GM23338 (cell line): ENCODE measurements around the gene SIX5. TPM values are rescaled to one million over a fixed set of nuclear protein-coding genes. Genes with fewer than 3 reads are reported as not detected.
A peak's percentile ranks its signal among the peaks of the same experiment; 100 is the strongest.

ENCODE experiments used
- ATAC-seq: fragments of 200-7000 bp; cut with Tn5 transposase; 3 replicates; pipeline ENCODE4 v1.9.1; 2020
- DNase-seq: peaks from one replicate; pipeline ENCODE4 v3.0.0-alpha.2; 2015; ENCODE audit warnings: low spot score
- H2AFZ ChIP-seq: fragments of 200-600 bp; sonication (generic); 2 replicates; pipeline ENCODE4 v1.8.0; 2016; ENCODE audit warnings: antibody characterized with exemption, mild to moderate bottlenecking, moderate library complexity
- H3F3A ChIP-seq: fragments of 200-600 bp; sonication (generic); replicated peaks from 2 replicates; pipeline ENCODE4 v1.8.0; 2017; ENCODE audit warnings: antibody characterized with exemption, mixed run types, low read depth
- H3K27ac ChIP-seq: fragments of 200-600 bp; sonication (generic); 2 replicates; pipeline ENCODE4 v1.6.1; 2016; ENCODE audit warnings: low read depth
- H3K27me3 ChIP-seq: fragments of 200-600 bp; sonication (generic); 2 replicates; pipeline ENCODE4 v1.8.0; 2016; ENCODE audit warnings: mild to moderate bottlenecking, mixed run types, moderate library complexity; ENCODE audit not compliant: insufficient read depth
- H3K36me3 ChIP-seq: fragments of 200-600 bp; sonication (generic); 2 replicates; pipeline ENCODE4 v1.8.0; 2016; ENCODE audit warnings: mild to moderate bottlenecking; ENCODE audit not compliant: insufficient read depth
- H3K4me1 ChIP-seq: fragments of 200-600 bp; sonication (generic); 2 replicates; pipeline ENCODE4 v1.8.0; 2016; ENCODE audit warnings: mild to moderate bottlenecking, moderate library complexity; ENCODE audit not compliant: insufficient read depth
- H3K4me2 ChIP-seq: fragments of 200-600 bp; sonication (generic); 2 replicates; pipeline ENCODE4 v1.7.1; 2017; ENCODE audit warnings: mixed run types
- H3K4me3 ChIP-seq: fragments of 200-600 bp; sonication (generic); 2 replicates; pipeline ENCODE4 v1.6.1; 2016; ENCODE audit warnings: mixed run types
- H3K79me2 ChIP-seq: fragments of 200-600 bp; sonication (generic); replicated peaks from 2 replicates; pipeline ENCODE4 v1.8.0; 2017; ENCODE audit warnings: mild to moderate bottlenecking; ENCODE audit not compliant: insufficient read depth
- H3K9me2 ChIP-seq: fragments of 200-600 bp; sonication (generic); 2 replicates; pipeline ENCODE4 v1.8.0; 2017; ENCODE audit not compliant: insufficient read depth
- H4K20me1 ChIP-seq: fragments of 200-600 bp; sonication (generic); replicated peaks from 2 replicates; pipeline ENCODE4 v1.8.0; 2017; ENCODE audit warnings: mild to moderate bottlenecking; ENCODE audit not compliant: insufficient read depth
- H3K27ac Mint-ChIP-seq: 2 replicates; pipeline ENCODE4 v1.8.0; 2020; ENCODE audit warnings: inconsistent platforms, mild to moderate bottlenecking, moderate library complexity, mixed read lengths
- H3K27me3 Mint-ChIP-seq: 3 replicates; pipeline ENCODE4 v1.8.0; 2022; ENCODE audit warnings: low read depth, mild to moderate bottlenecking, moderate library complexity, mixed read lengths, inconsistent platforms; ENCODE audit not compliant: insufficient read depth, poor library complexity
- H3K36me3 Mint-ChIP-seq: 3 replicates; pipeline ENCODE4 v1.8.0; 2021; ENCODE audit warnings: low read depth, mild to moderate bottlenecking, inconsistent platforms, moderate library complexity, mixed read lengths
- H3K4me1 Mint-ChIP-seq: 3 replicates; pipeline ENCODE4 v1.8.0; 2020; ENCODE audit warnings: mild to moderate bottlenecking, inconsistent platforms, mixed read lengths
- H3K4me3 Mint-ChIP-seq: 3 replicates; pipeline ENCODE4 v1.8.0; 2021; ENCODE audit warnings: moderate library complexity, mild to moderate bottlenecking, inconsistent platforms, mixed read lengths
- H3K9me3 Mint-ChIP-seq: 3 replicates; pipeline ENCODE4 v1.8.0; 2020; ENCODE audit warnings: moderate library complexity, mild to moderate bottlenecking, inconsistent platforms, mixed read lengths
- CREB1 ChIP-seq: fragments of 250-450 bp; sonication (Bioruptor Pico); IDR thresholded peaks from 2 replicates; pipeline ENCODE4 v1.5.0; 2020; ENCODE audit warnings: low read depth, mild to moderate bottlenecking, moderate library complexity
- EZH2phosphoT487 ChIP-seq: fragments of 200-600 bp; sonication (generic); IDR thresholded peaks from one replicate; pipeline ENCODE4 v1.8.1; 2018; ENCODE audit warnings: antibody characterized with exemption; ENCODE audit not compliant: unreplicated experiment
- POLR2AphosphoS5 ChIP-seq: IDR thresholded peaks from 2 replicates; pipeline ENCODE4 v1.6.1; 2016; ENCODE audit warnings: antibody characterized with exemption, low read depth
- STAT1 ChIP-seq: IDR thresholded peaks from one replicate; pipeline ENCODE4 v1.6.1; 2016; ENCODE audit warnings: antibody characterized with exemption; ENCODE audit not compliant: unreplicated experiment
- ZNF114 ChIP-seq: fragments of 250-450 bp; sonication (Bioruptor Pico); IDR thresholded peaks from 2 replicates; pipeline ENCODE4 v1.5.0; 2020; ENCODE audit warnings: mild to moderate bottlenecking, moderate library complexity
- ZNF331 ChIP-seq: fragments of 250-450 bp; sonication (Bioruptor Pico); IDR thresholded peaks from 2 replicates; pipeline ENCODE4 v1.5.0; 2020; ENCODE audit warnings: low read depth, mild to moderate bottlenecking, moderate library complexity
- polyA plus RNA-seq: library from polyadenylated mRNA; unstranded; fragments of >200 nt; fragmentation: Nextera tagmentation; extraction: Ambion mirVana; gene quantifications from 2 replicates; pipeline ENCODE4 v1.2.1, GENCODE V29; 2016
- total RNA-seq: library from RNA; depleted of rRNA; stranded (reverse); fragments of >200 nt; shearing (Covaris generic); gene quantifications from 2 replicates; pipeline ENCODE4 v1.2.3, GENCODE V29; 2014
- TF ChIP-seq, protein P1 (sequence below), 2 experiments: fragments of 200-600 bp in 1 of 2; sonication (generic) in 1 of 2; conservative IDR thresholded peaks; 2 replicates each; pipeline versions ENCODE4 v1.5.1 to v1.6.1; 2016 to 2017; ENCODE audit warnings: antibody characterized with exemption in 2 of 2, low read depth in 2 of 2, mild to moderate bottlenecking in 2 of 2, moderate library complexity in 1 of 2
- TF ChIP-seq, protein P2 (sequence below): fragments of 250-450 bp; sonication (Bioruptor Pico); IDR thresholded peaks from 2 replicates; pipeline ENCODE4 v1.5.0; 2020; ENCODE audit warnings: mild to moderate bottlenecking, moderate library complexity
- TF ChIP-seq, protein P3 (sequence below): IDR thresholded peaks from 2 replicates; pipeline ENCODE4 v1.6.1; 2016; ENCODE audit warnings: antibody characterized with exemption

Gene SIX5
- total and polyA plus RNA-seq, 2 experiments from 2014 or later, result 10.1 to 22.6 TPM

DNA sequence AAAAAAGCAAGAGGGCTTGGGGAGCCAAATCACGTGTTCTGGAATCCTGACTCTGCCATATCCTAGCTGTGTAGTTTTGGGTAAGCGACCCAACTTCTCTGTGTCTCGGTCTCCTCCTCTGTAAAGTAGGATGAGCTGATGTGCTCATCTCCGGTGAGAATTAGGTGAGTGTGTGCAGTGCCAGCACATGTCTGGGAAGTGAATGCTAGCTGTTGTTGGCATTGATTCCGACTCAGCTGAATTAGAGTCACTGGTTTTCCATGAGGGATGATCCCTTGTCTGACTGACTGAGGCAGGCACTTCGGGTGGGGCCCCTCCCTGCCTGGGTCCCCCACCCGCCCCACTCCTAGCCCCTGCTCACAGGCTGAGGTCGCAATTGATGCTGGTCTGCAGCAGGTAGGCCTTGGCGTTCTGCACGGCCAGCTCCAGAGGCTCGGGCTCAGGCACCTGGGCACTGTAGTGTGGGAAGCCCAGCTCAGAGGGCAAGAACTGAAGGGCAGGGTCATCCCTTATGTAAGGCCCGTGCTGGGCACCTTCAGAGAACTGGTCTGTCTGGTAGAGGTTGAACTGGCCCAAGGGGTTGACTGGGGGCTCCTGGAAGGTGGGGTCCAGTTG lies 45.2 kb upstream of the SIX5 start:
- H3K36me3 Mint-ChIP-seq, result peaks cover 6% of the 10 kb centered on the region; the same call in 2 of the 3 replicates
- Histone ChIP-seq H3F3A (peaks cover 32% of the 10 kb centered on the region; the same call in 1 of the 2 replicates), H4K20me1 (no peaks in the 10 kb centered on the region; the same call in 1 of the 2 replicates), H3K36me3 (no peaks in the 10 kb centered on the region), H2AFZ (no peak overlapping the region), H3K79me2 (no peaks in the 10 kb centered on the region), H3K4me1 (peaks cover 33% of the 10 kb centered on the region), H3K27ac (no peak overlapping the region), H3K27me3 (no peaks in the 10 kb centered on the region), H3K4me3 (peak overlapping the region; percentile 79), H3K9me2 (no peaks in the 10 kb centered on the region), H3K4me2 (peak overlapping the region; percentile 92)
- no peak for DNase-seq
- peaks cover 28% of the 10 kb centered on the region for H3K27me3 Mint-ChIP-seq
- H3K4me3 Mint-ChIP-seq, result peak overlapping the region; percentile 87
- no peaks in the 10 kb centered on the region for H3K9me3 Mint-ChIP-seq
- H3K27ac Mint-ChIP-seq, result peak overlapping the region; percentile 75; the same call in 1 of the 2 replicates
- peaks cover 34% of the 10 kb centered on the region for H3K4me1 Mint-ChIP-seq
- TF ChIP-seq ZNF114 (CRISPR knock-in tag), result no peak
- TF ChIP-seq, protein P1, sequence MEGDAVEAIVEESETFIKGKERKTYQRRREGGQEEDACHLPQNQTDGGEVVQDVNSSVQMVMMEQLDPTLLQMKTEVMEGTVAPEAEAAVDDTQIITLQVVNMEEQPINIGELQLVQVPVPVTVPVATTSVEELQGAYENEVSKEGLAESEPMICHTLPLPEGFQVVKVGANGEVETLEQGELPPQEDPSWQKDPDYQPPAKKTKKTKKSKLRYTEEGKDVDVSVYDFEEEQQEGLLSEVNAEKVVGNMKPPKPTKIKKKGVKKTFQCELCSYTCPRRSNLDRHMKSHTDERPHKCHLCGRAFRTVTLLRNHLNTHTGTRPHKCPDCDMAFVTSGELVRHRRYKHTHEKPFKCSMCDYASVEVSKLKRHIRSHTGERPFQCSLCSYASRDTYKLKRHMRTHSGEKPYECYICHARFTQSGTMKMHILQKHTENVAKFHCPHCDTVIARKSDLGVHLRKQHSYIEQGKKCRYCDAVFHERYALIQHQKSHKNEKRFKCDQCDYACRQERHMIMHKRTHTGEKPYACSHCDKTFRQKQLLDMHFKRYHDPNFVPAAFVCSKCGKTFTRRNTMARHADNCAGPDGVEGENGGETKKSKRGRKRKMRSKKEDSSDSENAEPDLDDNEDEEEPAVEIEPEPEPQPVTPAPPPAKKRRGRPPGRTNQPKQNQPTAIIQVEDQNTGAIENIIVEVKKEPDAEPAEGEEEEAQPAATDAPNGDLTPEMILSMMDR (conservative IDR thresholded peaks at IDR 0.05; ENCODE audit: low read depth in 2 of 2), result no peak
- no peak for TF ChIP-seq EZH2phosphoT487
- no peak for TF ChIP-seq ZNF331 (CRISPR knock-in tag)
- no peak for ATAC-seq

GRCh38 chr19:45812297-45812696 lies 43.2 kb upstream of the SIX5 start:
- Histone ChIP-seq H3K79me2 (no peaks in the 10 kb centered on the region), H3K4me1 (peaks cover 16% of the 10 kb centered on the region), H3K27ac (no peak overlapping the region), H4K20me1 (no peaks in the 10 kb centered on the region), H3K4me2 (no peak overlapping the region), H3K9me2 (no peaks in the 10 kb centered on the region), H3F3A (peaks cover 24% of the 10 kb centered on the region; the same call in 1 of the 2 replicates), H3K4me3 (no peak overlapping the region), H2AFZ (no peak overlapping the region), H3K36me3 (no peaks in the 10 kb centered on the region), H3K27me3 (no peaks in the 10 kb centered on the region)
- Mint-ChIP-seq H3K4me1 (peaks cover 16% of the 10 kb centered on the region), H3K27me3 (peaks cover 19% of the 10 kb centered on the region), H3K27ac (no peak overlapping the region), H3K9me3 (no peaks in the 10 kb centered on the region), H3K4me3 (no peak overlapping the region; the same call in 2 of the 3 replicates), H3K36me3 (peaks cover 5% of the 10 kb centered on the region; the same call in 2 of the 3 replicates)
- TF ChIP-seq CREB1 (CRISPR knock-in tag) (no peak), STAT1 (no peak), POLR2AphosphoS5 (no peak), ZNF331 (CRISPR knock-in tag) (no peak)
- TF ChIP-seq, protein P1 (conservative IDR thresholded peaks at IDR 0.05; ENCODE audit: low read depth in 2 of 2), result no peak
- TF ChIP-seq, protein P2, sequence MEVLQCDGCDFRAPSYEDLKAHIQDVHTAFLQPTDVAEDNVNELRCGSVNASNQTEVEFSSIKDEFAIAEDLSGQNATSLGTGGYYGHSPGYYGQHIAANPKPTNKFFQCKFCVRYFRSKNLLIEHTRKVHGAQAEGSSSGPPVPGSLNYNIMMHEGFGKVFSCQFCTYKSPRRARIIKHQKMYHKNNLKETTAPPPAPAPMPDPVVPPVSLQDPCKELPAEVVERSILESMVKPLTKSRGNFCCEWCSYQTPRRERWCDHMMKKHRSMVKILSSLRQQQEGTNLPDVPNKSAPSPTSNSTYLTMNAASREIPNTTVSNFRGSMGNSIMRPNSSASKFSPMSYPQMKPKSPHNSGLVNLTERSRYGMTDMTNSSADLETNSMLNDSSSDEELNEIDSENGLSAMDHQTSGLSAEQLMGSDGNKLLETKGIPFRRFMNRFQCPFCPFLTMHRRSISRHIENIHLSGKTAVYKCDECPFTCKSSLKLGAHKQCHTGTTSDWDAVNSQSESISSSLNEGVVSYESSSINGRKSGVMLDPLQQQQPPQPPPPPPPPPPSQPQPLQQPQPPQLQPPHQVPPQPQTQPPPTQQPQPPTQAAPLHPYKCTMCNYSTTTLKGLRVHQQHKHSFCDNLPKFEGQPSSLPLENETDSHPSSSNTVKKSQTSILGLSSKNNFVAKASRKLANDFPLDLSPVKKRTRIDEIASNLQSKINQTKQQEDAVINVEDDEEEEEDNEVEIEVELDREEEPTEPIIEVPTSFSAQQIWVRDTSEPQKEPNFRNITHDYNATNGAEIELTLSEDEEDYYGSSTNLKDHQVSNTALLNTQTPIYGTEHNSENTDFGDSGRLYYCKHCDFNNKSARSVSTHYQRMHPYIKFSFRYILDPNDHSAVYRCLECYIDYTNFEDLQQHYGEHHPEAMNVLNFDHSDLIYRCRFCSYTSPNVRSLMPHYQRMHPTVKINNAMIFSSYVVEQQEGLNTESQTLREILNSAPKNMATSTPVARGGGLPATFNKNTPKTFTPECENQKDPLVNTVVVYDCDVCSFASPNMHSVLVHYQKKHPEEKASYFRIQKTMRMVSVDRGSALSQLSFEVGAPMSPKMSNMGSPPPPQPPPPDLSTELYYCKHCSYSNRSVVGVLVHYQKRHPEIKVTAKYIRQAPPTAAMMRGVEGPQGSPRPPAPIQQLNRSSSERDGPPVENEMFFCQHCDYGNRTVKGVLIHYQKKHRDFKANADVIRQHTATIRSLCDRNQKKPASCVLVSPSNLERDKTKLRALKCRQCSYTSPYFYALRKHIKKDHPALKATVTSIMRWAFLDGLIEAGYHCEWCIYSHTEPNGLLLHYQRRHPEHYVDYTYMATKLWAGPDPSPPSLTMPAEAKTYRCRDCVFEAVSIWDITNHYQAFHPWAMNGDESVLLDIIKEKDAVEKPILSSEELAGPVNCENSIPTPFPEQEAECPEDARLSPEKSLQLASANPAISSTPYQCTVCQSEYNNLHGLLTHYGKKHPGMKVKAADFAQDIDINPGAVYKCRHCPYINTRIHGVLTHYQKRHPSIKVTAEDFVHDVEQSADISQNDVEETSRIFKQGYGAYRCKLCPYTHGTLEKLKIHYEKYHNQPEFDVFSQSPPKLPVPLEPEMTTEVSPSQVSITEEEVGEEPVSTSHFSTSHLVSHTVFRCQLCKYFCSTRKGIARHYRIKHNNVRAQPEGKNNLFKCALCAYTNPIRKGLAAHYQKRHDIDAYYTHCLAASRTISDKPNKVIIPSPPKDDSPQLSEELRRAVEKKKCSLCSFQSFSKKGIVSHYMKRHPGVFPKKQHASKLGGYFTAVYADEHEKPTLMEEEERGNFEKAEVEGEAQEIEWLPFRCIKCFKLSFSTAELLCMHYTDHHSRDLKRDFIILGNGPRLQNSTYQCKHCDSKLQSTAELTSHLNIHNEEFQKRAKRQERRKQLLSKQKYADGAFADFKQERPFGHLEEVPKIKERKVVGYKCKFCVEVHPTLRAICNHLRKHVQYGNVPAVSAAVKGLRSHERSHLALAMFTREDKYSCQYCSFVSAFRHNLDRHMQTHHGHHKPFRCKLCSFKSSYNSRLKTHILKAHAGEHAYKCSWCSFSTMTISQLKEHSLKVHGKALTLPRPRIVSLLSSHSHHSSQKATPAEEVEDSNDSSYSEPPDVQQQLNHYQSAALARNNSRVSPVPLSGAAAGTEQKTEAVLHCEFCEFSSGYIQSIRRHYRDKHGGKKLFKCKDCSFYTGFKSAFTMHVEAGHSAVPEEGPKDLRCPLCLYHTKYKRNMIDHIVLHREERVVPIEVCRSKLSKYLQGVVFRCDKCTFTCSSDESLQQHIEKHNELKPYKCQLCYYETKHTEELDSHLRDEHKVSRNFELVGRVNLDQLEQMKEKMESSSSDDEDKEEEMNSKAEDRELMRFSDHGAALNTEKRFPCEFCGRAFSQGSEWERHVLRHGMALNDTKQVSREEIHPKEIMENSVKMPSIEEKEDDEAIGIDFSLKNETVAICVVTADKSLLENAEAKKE (CRISPR knock-in tag), result no peak
- TF ChIP-seq, protein P3, sequence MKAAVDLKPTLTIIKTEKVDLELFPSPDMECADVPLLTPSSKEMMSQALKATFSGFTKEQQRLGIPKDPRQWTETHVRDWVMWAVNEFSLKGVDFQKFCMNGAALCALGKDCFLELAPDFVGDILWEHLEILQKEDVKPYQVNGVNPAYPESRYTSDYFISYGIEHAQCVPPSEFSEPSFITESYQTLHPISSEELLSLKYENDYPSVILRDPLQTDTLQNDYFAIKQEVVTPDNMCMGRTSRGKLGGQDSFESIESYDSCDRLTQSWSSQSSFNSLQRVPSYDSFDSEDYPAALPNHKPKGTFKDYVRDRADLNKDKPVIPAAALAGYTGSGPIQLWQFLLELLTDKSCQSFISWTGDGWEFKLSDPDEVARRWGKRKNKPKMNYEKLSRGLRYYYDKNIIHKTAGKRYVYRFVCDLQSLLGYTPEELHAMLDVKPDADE, result no peak
- no peak for DNase-seq
- no peak for ATAC-seq
